NB4 (cell line): Measurements from ENCODE around the gene UGT2B17.

Source experiments
- DNase-seq: peaks from one replicate; pipeline ENCODE4 v3.0.0; 2010; ENCODE audit warnings: low read depth
- H3K4me3 ChIP-seq: one replicate; pipeline ENCODE4 v1.5.1; 2011; ENCODE audit warnings: mild to moderate bottlenecking, low read depth, low read length, moderate library complexity
- MAX ChIP-seq: IDR thresholded peaks from 2 replicates; pipeline ENCODE4 v1.6.1; 2011; ENCODE audit warnings: low read depth, low read length
- MYC ChIP-seq: IDR thresholded peaks from 2 replicates; pipeline ENCODE4 v1.6.1; 2011; ENCODE audit warnings: low read depth, low read length
- POLR2A ChIP-seq: IDR thresholded peaks from 2 replicates; pipeline ENCODE4 v1.6.1; 2011; ENCODE audit warnings: mild to moderate bottlenecking; ENCODE audit not compliant: insufficient read length; ENCODE audit errors: extremely low read depth
- TF ChIP-seq, protein P1 (sequence below): IDR thresholded peaks from one replicate; pipeline ENCODE4 v1.5.1; 2012; ENCODE audit warnings: low read depth, low read length

Gene UGT2B17

DNA sequence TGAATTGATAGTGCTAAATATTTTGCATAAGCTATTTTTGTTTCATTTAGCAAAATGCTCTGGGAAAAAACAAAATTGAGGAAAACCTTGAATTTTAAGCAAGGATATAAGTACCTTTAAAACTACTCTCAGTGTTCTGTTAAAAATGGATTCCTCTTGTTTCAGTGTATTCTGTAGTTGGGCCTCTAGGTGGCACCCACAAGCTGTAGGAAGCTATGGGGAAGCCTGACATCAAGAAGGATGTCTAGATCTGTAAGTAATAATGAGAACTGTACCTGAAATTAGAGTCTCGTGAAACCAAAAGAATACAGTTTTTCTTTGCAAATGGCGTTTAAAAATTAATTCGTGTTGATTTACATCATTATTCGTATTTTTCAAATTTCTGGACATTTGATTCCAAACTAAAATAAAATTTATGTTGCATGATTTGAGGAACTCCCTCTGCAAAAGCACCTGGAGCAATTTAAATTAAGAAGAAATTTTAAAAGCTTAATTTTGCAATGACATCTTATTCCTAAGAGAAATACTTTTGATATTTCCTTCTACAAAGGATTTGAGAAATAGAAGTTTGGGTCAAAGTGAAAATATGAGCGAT lies 77.6 kb downstream of the UGT2B17 start:
- no peak overlapping the region for H3K4me3 ChIP-seq
- TF ChIP-seq POLR2A = no peak
- TF ChIP-seq, protein P1, sequence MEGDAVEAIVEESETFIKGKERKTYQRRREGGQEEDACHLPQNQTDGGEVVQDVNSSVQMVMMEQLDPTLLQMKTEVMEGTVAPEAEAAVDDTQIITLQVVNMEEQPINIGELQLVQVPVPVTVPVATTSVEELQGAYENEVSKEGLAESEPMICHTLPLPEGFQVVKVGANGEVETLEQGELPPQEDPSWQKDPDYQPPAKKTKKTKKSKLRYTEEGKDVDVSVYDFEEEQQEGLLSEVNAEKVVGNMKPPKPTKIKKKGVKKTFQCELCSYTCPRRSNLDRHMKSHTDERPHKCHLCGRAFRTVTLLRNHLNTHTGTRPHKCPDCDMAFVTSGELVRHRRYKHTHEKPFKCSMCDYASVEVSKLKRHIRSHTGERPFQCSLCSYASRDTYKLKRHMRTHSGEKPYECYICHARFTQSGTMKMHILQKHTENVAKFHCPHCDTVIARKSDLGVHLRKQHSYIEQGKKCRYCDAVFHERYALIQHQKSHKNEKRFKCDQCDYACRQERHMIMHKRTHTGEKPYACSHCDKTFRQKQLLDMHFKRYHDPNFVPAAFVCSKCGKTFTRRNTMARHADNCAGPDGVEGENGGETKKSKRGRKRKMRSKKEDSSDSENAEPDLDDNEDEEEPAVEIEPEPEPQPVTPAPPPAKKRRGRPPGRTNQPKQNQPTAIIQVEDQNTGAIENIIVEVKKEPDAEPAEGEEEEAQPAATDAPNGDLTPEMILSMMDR = peak; percentile 64
- peak; percentile 71 for DNase-seq

DNA sequence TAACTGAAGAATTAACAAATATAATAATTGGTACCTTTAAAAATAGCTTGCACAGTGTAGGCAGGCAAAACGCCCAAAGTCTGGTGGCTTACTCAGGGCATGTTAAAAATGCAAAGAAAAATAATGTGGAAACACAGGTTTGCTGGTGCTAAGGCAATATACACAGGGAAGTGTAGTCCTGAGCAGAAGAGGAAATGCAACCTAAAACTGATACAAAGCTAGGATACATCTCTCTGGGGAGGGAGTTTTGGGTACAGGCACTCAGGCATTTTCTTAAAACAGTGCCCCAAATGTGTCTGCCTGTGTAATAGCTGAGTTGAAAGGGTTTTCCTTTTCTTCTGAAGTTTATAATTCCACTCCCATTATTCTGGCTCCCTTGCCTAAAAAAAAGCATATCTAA lies 81.4 kb downstream of the UGT2B17 start:
- DNase-seq = no peak
- TF ChIP-seq, protein P1 = no peak
- no peak overlapping the region for H3K4me3 ChIP-seq

DNA sequence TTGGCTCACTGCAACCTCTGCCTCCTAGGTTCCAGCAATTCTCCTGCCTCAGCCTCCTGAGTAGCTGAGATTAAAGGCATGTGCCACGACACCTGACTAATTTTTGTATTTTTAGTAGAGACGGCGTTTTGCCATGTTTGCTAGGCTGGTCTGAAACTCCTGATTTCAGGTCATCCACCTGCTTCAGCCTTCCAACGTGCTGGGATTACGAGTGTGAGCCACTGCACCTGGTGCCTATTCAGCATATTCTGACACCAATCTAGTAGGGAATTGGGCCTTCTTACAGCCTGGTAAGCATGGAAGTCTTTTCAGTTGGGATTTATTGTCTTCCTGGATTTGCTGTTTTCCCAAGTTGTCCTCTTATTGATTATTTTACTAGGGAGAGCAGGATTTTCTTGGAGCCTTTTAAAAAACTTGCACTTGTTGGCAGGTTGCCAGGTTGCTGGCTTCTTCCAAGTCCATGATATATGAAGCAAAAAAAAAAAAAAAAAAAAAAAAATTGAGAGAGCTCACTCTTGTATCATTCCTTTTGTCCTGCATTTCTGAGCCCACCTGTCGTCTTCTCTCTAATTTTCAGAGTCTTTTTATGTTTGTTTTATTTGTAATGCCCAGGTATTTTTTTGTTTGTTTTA lies 85.2 kb downstream of the UGT2B17 start:
- H3K4me3 ChIP-seq = no peak overlapping the region
- TF ChIP-seq POLR2A = no peak
- TF ChIP-seq, protein P1 = no peak
- no peak for TF ChIP-seq MYC
- TF ChIP-seq MAX = no peak
- DNase-seq = no peak

GRCh38 chr4:68489338-68489737 lies 86.8 kb downstream of the UGT2B17 start:
- TF ChIP-seq, protein P1 = no peak
- no peak for DNase-seq
- no peak overlapping the region for H3K4me3 ChIP-seq
